Ramos (cell line): Measurements from ENCODE around the gene STAP2.

ENCODE experiments used
- in situ Hi-C: fragments of 300-500 bp; cut with MboI; formaldehyde crosslinking; loops from one replicate; pipeline ENCODE4 v1.14.3; 2022; ENCODE audit warnings: low sequenced_read_pairs; ENCODE audit not compliant: unreplicated experiment

Gene STAP2

DNA sequence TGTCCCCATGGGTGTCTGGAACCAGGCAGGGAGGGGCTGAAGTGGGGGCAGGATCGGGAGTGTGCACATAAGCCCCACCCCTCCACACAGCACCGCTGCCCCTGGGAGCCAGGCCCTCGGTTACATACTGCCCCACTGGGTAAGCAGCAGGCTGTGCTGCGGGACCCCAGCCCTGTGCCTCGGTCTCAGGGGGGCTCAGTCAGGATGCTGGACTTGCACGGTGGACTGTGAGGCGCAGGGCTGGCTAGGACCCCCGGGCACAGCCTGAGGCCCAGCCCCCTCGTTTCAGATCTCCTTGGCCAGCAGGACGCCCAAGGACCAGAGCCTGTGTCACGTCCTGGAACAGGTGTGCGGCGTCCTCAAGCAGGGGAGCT lies 21.0 kb upstream of the STAP2 start:
- in situ Hi-C loops = no loop called here

DNA sequence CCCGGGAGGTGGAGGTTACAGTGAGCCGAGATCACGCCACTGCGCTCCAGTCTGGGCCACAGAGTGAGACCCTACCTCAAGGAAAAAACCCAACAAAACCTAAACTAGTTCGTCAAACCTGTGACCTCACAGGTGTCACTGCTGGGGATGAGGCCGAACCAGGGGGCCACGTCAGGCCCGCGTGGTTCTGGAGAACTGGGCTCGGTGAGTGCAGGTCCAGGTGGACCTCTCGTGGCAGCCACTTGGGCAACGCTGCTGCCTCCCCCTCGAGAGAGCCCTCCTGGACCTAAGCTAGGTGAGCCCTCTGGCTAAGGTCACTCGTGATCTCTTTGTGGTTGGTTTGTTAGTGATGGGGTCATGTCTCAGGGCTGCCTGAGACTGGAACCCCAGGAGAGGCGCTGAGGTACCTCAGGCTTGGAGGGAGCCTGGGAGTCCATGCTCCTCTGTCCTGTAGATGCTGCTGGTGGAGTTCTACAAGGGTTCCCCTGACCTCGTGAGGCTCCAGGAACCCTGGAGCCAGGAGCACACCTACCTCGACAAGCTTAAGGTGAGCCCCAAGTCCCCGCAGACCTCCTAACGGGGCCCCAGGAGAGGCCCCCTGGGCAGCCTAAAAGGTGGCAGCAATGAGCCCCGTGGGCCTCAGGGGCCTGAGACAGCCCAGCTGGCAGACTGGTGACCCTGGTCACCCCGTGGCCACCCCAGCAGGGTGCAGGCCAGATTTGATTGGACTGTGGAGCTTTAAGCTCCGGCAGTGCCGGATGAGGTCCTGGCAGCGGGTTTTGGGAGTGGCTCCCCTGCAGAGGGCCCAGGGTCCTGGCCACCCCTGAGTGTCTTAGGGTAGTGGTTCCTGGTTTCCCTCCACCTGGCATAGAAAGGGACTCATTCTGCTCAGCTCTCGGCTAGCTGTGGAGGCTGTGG lies 20.3 kb upstream of the STAP2 start:
- in situ Hi-C loops = no loop called here

DNA sequence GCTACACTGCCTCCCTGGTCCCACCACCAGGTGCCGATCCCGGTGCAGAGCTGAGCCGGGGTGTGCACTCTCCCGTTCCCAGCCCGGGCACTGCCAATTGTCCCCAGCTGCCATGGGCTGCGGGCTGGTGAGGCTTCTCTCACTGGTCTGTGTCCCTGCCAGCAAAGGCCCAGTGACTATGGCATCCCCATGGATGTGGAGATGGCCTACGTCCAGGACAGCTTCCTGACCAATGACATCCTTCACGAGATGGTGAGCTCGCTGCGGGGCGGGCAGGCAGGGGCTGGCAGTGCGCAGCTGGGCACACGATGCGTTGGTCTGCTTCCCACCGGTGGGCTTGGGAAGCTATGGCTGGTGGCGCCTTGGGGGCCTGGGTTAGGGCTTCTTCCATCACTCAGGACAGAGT lies 19.3 kb upstream of the STAP2 start:
- in situ Hi-C loops = no loop called here

DNA sequence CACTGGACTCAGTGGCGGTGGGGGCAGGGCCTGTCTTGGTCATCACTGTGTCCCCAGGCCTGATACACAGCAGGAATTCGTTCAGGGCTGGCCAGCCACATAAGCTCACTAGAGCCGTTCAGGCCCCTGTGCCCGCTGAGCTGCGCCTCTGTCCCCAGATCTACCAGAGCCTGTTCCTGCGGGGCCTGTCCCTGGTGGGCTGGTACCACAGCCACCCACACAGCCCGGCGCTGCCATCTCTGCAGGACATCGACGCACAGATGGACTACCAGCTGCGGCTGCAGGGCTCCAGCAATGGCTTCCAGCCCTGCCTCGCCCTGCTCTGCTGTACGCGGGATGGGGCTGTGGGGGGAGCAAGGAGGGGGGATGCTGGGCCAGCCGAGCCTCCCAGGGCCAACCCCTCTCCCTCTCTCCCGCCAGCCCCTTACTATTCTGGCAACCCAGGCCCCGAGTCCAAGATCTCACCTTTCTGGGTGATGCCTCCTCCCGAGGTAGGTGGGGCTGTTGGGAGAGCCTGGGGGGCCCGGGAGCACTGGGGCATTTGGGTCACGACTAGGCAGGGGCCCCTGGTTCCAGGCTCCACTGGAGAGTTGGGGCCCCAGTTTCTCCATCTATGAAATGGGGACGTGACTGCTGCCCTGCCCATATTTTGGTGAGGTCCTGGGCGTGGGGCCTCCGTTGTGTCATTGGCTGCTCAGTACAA lies 18.6 kb upstream of the STAP2 start:
- in situ Hi-C loops = no loop called here

GRCh38 chr19:4354897-4355296 lies 16.3 kb upstream of the STAP2 start:
- in situ Hi-C loops = no loop called here

DNA sequence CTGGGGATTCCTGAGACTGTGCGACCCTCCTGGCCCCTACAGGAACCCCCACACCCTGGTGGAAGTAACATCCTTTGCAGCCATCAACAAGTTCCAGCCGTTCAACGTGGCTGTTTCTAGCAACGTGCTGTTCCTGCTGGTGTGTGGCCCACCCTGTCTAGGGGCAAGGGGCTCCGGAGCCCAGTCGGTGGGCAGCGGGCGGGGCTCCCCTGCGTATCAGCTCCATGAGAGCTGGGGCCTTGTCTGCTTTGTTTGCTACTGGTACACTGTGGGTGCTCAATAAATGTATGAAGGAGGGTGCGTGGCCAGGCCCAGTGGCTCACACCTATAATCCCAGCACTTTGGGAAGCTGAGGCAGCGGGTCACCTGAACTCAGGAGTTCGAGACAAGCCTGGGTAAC lies 15.7 kb upstream of the STAP2 start:
- in situ Hi-C loops = no loop called here

- in situ Hi-C loops = no loop called here
Measured at GRCh38 chr19:4352701-4353121, 14.1 kb upstream of the STAP2 start.

DNA sequence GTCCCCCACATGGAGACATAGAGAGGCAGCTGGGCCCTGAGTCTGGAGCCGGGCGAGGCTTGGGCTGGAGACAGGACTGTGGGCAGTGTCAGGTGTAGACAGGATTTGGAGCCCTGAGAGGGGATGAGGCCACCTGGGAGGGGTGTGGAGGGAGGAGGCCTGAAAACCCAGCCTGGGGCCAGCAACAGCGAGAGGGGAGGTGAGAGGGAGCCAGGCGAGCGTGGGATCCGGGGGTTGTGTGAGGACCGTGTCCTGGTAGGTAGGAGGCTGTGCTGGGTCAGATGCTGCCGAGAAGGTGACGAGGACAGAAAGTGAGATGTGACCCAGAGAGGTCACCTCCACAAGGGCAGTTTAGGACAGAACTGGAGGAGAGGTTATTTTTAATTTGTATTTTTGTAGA lies 12.1 kb upstream of the STAP2 start:
- in situ Hi-C loops = no loop called here

- in situ Hi-C loops = no loop called here
Measured at GRCh38 chr19:4350111-4350510, 11.5 kb upstream of the STAP2 start.

GRCh38 chr19:4349225-4349624 lies 10.6 kb upstream of the STAP2 start:
- in situ Hi-C loops = loop anchor here (5.0 kb wide), 1 partner anchor 77 kb away; no protein-coding TSS in a partner anchor

- in situ Hi-C loops = loop anchor here (5.0 kb wide), 1 partner anchor 75 kb away; no protein-coding TSS in a partner anchor
Measured at GRCh38 chr19:4347521-4347920, 8.9 kb upstream of the STAP2 start.

DNA sequence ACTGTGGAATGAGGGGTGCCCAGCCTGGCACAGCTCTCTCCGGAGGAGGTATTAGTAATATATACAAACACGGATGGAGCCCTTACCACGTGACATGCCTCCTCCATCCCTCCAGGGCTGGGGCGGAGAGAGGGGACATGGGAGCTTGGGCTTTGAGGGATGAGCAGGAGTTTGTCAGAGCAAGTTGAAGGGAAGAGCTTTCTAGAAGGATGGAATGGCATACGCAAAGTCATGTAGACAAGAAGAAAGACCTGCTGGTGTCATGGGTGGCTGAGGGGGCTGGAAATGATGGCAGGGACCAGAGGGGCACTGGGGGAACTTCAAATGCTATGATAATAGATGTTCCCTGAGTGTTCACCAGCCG lies 7.4 kb upstream of the STAP2 start:
- in situ Hi-C loops = loop anchor here (5.0 kb wide), 1 partner anchor 74 kb away; no protein-coding TSS in a partner anchor

DNA sequence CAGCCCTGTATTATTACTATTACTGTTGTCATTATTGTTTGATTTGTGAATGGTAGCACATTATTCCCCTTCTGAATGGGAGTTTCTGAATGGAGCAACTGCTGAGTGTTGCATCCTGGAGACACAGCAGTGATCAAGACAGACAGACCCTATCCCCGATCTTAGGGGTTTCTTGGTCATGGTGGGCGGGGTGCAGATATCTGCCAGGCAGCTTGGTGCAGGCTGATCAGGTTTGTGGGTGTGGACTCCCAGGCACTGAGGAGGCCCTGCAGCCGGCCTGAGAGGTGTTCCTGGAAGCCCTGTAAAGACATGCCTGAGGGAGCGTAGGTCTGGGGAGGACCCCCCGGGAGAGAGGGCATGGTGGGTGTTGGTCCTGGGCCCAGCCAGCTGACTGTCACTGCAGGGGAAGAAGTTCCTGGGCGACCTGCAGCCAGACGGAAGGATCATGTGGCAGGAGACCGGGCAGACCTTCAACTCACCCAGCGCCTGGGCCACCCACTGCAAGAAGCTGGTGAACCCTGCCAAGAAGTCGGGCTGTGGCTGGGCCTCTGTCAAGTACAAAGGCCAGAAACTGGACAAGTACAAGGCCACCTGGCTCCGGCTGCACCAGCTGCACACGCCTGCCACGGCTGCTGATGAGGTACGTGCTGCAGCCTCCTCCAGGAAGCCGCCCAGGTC lies 6.9 kb upstream of the STAP2 start:
- in situ Hi-C loops = loop anchor here (5.0 kb wide), 1 partner anchor 73 kb away; no protein-coding TSS in a partner anchor

- in situ Hi-C loops = no loop called here
Measured at GRCh38 chr19:4343370-4344307, 5.0 kb upstream of the STAP2 start, which contains the start of gene MPND. Gene MPND, plus strand, starts transcription at chr19:4343562. Its CDS starts 32 bp downstream, at chr19:4343594.

- in situ Hi-C loops = no loop called here
Measured at GRCh38 chr19:4342615-4343369, 4.2 kb upstream of the STAP2 start.

DNA sequence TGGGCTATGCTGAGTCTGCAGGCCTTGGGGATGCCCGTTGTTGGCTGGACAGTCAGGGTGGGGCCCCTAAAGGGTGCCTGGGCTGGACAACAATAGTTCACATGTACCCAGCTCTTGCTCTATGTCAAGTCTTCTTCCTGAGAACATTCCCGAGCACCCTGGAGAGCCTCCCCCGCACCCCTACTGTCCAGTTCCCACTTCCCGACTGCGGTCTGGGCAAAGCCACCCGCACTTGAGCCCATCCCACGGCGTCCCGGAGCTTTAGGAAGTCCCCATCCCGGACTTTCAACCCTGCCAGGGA lies 3.6 kb upstream of the STAP2 start:
- in situ Hi-C loops = no loop called here

GRCh38 chr19:4337906-4338440 lies 654 bp downstream of the STAP2 start:
- in situ Hi-C loops = no loop called here

GRCh38 chr19:4334929-4335570 lies 3.6 kb downstream of the STAP2 start:
- in situ Hi-C loops = no loop called here
